ENCODE results near the gene SELENOH.

The SELENOH gene

DNA sequence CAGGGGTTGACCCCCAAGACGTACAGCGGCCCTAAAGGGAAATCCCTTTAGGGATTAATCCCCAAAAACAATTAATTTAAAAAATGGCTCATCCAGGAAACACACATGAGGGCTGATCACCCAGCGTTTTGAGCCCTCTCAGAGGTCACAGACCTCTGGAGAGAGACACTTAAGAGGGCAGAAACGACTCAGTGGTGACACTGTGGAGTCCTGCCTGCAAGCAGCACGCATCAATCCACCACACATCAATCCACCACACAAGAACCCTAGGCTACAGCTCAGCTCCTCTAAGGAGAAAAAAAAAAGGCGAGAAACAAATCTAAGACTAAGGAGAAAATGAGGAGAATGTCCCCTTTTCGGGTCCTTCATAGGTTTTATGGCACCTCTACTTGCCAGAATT is 12.5 kb upstream of the SELENOH start:
- CTCF ChIA-PET: no interaction called here
- DNase-seq (ENCODE audit: low spot score): no peak
- POLR2A ChIA-PET (ENCODE audit: low non-redundant PET): no interaction called here
- TF ChIP-seq, protein P1, sequence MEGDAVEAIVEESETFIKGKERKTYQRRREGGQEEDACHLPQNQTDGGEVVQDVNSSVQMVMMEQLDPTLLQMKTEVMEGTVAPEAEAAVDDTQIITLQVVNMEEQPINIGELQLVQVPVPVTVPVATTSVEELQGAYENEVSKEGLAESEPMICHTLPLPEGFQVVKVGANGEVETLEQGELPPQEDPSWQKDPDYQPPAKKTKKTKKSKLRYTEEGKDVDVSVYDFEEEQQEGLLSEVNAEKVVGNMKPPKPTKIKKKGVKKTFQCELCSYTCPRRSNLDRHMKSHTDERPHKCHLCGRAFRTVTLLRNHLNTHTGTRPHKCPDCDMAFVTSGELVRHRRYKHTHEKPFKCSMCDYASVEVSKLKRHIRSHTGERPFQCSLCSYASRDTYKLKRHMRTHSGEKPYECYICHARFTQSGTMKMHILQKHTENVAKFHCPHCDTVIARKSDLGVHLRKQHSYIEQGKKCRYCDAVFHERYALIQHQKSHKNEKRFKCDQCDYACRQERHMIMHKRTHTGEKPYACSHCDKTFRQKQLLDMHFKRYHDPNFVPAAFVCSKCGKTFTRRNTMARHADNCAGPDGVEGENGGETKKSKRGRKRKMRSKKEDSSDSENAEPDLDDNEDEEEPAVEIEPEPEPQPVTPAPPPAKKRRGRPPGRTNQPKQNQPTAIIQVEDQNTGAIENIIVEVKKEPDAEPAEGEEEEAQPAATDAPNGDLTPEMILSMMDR (conservative IDR thresholded peaks at IDR 0.05; ENCODE audit: low read depth): no peak
- H3K27ac ChIP-seq: no peak overlapping the region

DNA sequence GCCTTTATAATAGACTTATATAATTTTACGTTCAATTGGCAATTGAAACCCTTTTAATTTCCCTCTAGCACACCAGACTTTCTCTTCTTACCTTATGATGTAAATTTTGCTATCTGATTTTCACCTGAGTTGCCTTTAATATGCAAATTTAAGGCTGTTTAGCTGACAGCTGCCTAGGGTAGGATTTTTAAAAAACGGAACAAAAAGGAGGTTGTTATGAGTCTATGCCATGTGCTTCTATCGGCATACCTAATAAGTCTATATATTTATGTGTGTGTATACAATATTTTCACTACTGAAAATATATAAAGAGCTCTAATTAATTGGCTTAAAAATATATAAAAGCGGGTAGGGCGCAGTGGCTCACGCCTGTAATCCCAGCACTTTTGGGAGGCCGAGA is 11.8 kb upstream of the SELENOH start:
- CTCF ChIA-PET: no interaction called here
- TF ChIP-seq, protein P1 (conservative IDR thresholded peaks at IDR 0.05; ENCODE audit: low read depth): no peak
- POLR2A ChIA-PET (ENCODE audit: low non-redundant PET): no interaction called here
- H3K27ac ChIP-seq: no peak overlapping the region
- no peak for DNase-seq (ENCODE audit: low spot score)

DNA sequence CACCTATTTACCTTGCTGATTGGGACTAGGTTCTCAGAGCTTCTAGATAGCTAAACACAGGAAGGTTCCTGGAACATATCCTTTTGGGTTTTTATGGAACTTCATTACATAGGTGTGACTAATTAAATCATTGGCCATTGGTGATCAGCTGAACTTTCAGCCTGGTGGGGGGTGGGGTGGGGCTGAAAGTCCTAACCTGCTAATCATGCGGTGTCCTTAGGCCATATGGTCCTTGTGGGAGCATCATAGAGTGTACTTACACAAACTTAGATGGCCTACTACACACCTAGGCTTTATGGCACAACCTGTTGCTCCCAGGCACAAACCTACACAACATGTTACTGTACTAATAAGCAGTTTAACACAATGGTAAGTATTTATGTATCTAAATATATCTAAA is 8.6 kb upstream of the SELENOH start:
- DNase-seq (ENCODE audit: low spot score): peak; percentile 30
- CTCF ChIA-PET: interaction anchor here (0.7 kb wide), 1 partner anchor 30 kb away, joined by 3 read pairs; no protein-coding TSS in a partner anchor
- POLR2A ChIA-PET (ENCODE audit: low non-redundant PET): interaction anchor here (0.6 kb wide), 1 partner anchor 18 kb away, joined by 3 read pairs; no protein-coding TSS in a partner anchor
- TF ChIP-seq, protein P1 (conservative IDR thresholded peaks at IDR 0.05; ENCODE audit: low read depth): no peak
- no peak overlapping the region for H3K27ac ChIP-seq

DNA sequence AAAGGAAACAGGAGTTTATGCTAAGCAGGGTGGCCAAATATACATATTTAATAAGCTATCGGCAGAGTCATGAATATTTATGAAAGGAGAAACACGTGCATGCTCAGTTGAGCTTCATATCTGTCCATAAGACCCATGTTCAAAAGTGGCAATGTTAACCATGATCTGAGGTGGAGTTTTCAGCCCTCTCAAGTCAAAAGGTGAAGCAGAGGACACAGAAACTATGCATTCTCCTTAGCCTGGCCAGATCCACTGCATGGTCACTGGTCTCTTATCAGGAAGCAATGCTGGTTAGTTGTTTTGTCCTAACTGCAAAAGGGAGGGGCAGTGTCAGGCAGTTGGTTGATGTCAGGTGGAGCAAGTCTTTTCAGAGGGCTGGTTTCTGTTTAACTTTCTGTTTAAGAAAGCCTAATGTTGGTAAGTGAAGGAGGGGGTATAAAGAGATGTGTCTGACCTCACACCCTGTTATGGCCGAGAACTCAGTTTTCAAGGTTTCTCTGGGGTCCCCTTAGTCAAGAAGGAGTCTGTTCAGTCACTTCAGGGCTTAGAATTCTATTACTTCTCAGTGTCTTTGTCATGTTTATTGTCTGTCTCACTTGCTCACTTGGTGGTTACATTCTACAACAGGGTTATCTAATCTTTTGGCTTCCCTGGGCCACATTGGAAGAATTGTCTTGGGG is 5.5 kb upstream of the SELENOH start:
- POLR2A ChIA-PET (ENCODE audit: low non-redundant PET): no interaction called here

DNA sequence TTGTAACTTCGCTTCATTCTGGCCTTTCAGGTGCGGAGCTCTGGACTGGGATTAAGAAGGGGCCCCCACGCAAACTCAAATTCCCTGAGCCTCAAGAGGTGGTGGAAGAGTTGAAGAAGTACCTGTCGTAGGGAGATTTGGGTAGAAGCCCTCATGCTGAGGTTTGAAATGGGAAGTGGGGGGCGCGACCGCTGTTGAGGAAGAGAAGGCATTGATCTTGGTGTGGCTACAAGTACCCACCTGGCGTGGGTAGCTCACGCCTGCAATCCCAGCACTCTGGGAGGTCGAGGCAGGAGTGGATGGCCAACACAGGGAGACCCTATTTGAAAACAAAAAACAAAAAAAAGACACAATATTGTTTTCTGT is 779 bp downstream of the SELENOH start:
- TF ChIP-seq, protein P1 (conservative IDR thresholded peaks at IDR 0.05; ENCODE audit: low read depth): no peak
- ChIA-PET POLR2A (ENCODE audit: low non-redundant PET) (interaction anchor here (0.6 to 0.9 kb wide), 2 partner anchors 15 to 28 kb away, joined by 3 read pairs; no protein-coding TSS in a partner anchor), CTCF (interaction anchor here (0.6 to 2.7 kb wide), 2 partner anchors 19 to 59 kb away, joined by 3 to 14 read pairs; no protein-coding TSS in a partner anchor)
- peak overlapping the region; percentile 85 for H3K27ac ChIP-seq
- no peak for DNase-seq (ENCODE audit: low spot score)

More for the DNA sequence above, 5.5 kb upstream of the SELENOH start:
- CTCF ChIA-PET: interaction anchor here (0.6 kb wide), 4 partner anchors 9 to 323 kb away, joined by 3 to 4 read pairs (median 4); no protein-coding TSS in a partner anchor
- no peak overlapping the region for H3K27ac ChIP-seq
- TF ChIP-seq, protein P1 (conservative IDR thresholded peaks at IDR 0.05; ENCODE audit: low read depth): no peak
- no peak for DNase-seq (ENCODE audit: low spot score)

DNA sequence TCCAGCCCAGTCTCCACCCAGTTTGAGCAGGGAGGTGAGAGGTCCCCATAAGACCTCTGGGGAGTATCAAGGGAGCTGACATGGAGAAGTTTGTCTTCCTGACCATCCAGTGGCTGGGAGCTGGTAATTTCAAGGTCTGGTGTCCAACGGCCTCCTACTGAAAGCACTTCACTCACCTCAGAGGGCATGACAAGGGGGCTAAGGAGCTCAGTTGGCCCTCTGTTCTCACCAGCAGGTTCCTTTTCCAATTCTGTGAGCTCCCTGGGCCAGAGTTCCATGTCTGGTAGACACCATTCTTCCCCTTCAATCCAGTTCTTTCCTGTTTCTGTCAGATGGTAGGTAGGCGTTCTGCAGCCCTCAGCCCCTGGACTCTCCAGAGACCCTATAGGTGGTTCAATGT is 3.1 kb downstream of the SELENOH start:
- TF ChIP-seq, protein P1 (conservative IDR thresholded peaks at IDR 0.05; ENCODE audit: low read depth): no peak
- H3K27ac ChIP-seq: no peak overlapping the region
- POLR2A ChIA-PET (ENCODE audit: low non-redundant PET): interaction anchor here (0.5 kb wide), 2 partner anchors 13 to 22 kb away, joined by 3 read pairs; no protein-coding TSS in a partner anchor
- DNase-seq (ENCODE audit: low spot score): no peak
- CTCF ChIA-PET: no interaction called here
